ENCODE data around the gene MAST3.

The MAST3 gene

GRCh38 chr19:18193388-18194180 is 96.0 kb downstream of the MAST3 start:
- no peak for DNase-seq

- DNase-seq: no peak
Observed at GRCh38 chr19:18194181-18194530, 96.6 kb downstream of the MAST3 start.

- peak; percentile 49 to 63 for DNase-seq
Observed at GRCh38 chr19:18194554-18195238, 97.1 kb downstream of the MAST3 start.

GRCh38 chr19:18196511-18196845 is 98.9 kb downstream of the MAST3 start:
- DNase-seq: no peak

GRCh38 chr19:18197306-18197705 is 99.7 kb downstream of the MAST3 start:
- no peak for DNase-seq

- DNase-seq: no peak
Observed at GRCh38 chr19:18197941-18198340, 100.4 kb downstream of the MAST3 start.

- no peak for DNase-seq
Observed at GRCh38 chr19:18198374-18198773, 100.8 kb downstream of the MAST3 start.
